HepG2 (cell line): Measurements from ENCODE around the gene SCYL1. TPM values are rescaled to one million over a fixed set of nuclear protein-coding genes. Genes with fewer than 3 reads are reported as not detected.
A peak's percentile ranks its signal among the peaks of the same experiment; 100 is the strongest.

Source experiments
- E2F1 ChIP-seq: sonication (generic); formaldehyde crosslinking; IDR thresholded peaks from 2 replicates; pipeline ENCODE4 v1.5.0; 2020; ENCODE audit warnings: missing genetic modification reagents
- HOXD1 ChIP-seq: sonication (generic); formaldehyde crosslinking; IDR thresholded peaks from 2 replicates; pipeline ENCODE4 v1.5.0; 2020; ENCODE audit warnings: missing genetic modification reagents
- IKZF1 ChIP-seq: fragments of 450-650 bp; IDR thresholded peaks from 2 replicates; pipeline ENCODE4 v1.7.1; 2016
- KLF13 ChIP-seq: sonication (generic); formaldehyde crosslinking; IDR thresholded peaks from 2 replicates; pipeline ENCODE4 v1.4.0; 2020; ENCODE audit warnings: mild to moderate bottlenecking, missing genetic modification reagents
- MLX ChIP-seq: IDR thresholded peaks from 2 replicates; pipeline ENCODE4 v1.6.1; 2016
- NCOA2 ChIP-seq: sonication (generic); formaldehyde crosslinking; IDR thresholded peaks from 2 replicates; pipeline ENCODE4 v1.8.0; 2022; ENCODE audit warnings: inconsistent platforms
- NCOR1 ChIP-seq: fragments of 200-600 bp; sonication (generic); IDR thresholded peaks from 2 replicates; pipeline ENCODE4 v1.7.0; 2017; ENCODE audit warnings: antibody characterized with exemption, low read length, borderline replicate concordance
- SPEN ChIP-seq: sonication (generic); formaldehyde crosslinking; IDR thresholded peaks from 2 replicates; pipeline ENCODE4 v1.5.1; 2020; ENCODE audit warnings: low read depth, mild to moderate bottlenecking, missing genetic modification reagents
- SRF ChIP-seq: IDR thresholded peaks from 2 replicates; pipeline ENCODE4 v1.6.1; 2011; ENCODE audit warnings: mild to moderate bottlenecking, low read depth, low read length, moderate library complexity
- ZFAT ChIP-seq: sonication (generic); formaldehyde crosslinking; conservative IDR thresholded peaks from 2 replicates; pipeline ENCODE4 v1.8.1; 2023; ENCODE audit warnings: missing genetic modification reagents, inconsistent platforms
- ZNF3 ChIP-seq: IDR thresholded peaks from 2 replicates; pipeline ENCODE4 v1.7.0; 2017; ENCODE audit warnings: inconsistent platforms
- ZNF354B ChIP-seq: sonication (generic); formaldehyde crosslinking; IDR thresholded peaks from 2 replicates; pipeline ENCODE4 v1.8.0; 2022; ENCODE audit warnings: mild to moderate bottlenecking, missing genetic modification reagents
- ZNF746 ChIP-seq: sonication (generic); formaldehyde crosslinking; IDR thresholded peaks from 2 replicates; pipeline ENCODE4 v1.8.0; 2022; ENCODE audit warnings: mild to moderate bottlenecking, missing genetic modification reagents
- polyA plus RNA-seq, 8 experiments: library from polyadenylated mRNA; depleted of rRNA in 3 of 8; stranded (reverse) in 7 of 8; unstranded in 1 of 8; fragments of >200 nt; fragmentation: Illumina TruSeq in 4 of 8; extraction: Trizol in 4 of 8; gene quantifications; 2 replicates each; pipeline versions ENCODE4 v1.2.1 to v1.2.3, GENCODE V29; 2011 to 2016; ENCODE audit warnings: low read depth in 4 of 8, missing spikeins in 1 of 8, mixed read lengths in 1 of 8; ENCODE audit not compliant: insufficient read depth in 1 of 8
- total RNA-seq, 5 experiments: library from RNA; depleted of rRNA; stranded (reverse); fragments of >200 nt; fragmentation: Illumina TruSeq; extraction: Trizol; gene quantifications; 2 replicates each; pipeline ENCODE4 v1.2.3, GENCODE V29; 2016; ENCODE audit warnings: low read depth in 1 of 5
- TF ChIP-seq, protein P1 (sequence below): sonication (generic); formaldehyde crosslinking; IDR thresholded peaks from 2 replicates; pipeline ENCODE4 v1.5.1; 2020; ENCODE audit warnings: mild to moderate bottlenecking, missing genetic modification reagents, moderate library complexity
- TF ChIP-seq, protein P2 (sequence below): sonication (generic); formaldehyde crosslinking; IDR thresholded peaks from 2 replicates; pipeline ENCODE4 v1.5.0; 2020; ENCODE audit warnings: missing genetic modification reagents, mild to moderate bottlenecking, borderline replicate concordance

Gene SCYL1
- total and polyA plus RNA-seq, 2 of the 13 experiments (the other 11 are each of a cell fraction or from before 2014, with no cell fraction given), result 65.9 to 103 TPM

GRCh38 chr11:65487467-65488272 is 37.2 kb upstream of the SCYL1 start (continued):
- TF ChIP-seq, protein P1, sequence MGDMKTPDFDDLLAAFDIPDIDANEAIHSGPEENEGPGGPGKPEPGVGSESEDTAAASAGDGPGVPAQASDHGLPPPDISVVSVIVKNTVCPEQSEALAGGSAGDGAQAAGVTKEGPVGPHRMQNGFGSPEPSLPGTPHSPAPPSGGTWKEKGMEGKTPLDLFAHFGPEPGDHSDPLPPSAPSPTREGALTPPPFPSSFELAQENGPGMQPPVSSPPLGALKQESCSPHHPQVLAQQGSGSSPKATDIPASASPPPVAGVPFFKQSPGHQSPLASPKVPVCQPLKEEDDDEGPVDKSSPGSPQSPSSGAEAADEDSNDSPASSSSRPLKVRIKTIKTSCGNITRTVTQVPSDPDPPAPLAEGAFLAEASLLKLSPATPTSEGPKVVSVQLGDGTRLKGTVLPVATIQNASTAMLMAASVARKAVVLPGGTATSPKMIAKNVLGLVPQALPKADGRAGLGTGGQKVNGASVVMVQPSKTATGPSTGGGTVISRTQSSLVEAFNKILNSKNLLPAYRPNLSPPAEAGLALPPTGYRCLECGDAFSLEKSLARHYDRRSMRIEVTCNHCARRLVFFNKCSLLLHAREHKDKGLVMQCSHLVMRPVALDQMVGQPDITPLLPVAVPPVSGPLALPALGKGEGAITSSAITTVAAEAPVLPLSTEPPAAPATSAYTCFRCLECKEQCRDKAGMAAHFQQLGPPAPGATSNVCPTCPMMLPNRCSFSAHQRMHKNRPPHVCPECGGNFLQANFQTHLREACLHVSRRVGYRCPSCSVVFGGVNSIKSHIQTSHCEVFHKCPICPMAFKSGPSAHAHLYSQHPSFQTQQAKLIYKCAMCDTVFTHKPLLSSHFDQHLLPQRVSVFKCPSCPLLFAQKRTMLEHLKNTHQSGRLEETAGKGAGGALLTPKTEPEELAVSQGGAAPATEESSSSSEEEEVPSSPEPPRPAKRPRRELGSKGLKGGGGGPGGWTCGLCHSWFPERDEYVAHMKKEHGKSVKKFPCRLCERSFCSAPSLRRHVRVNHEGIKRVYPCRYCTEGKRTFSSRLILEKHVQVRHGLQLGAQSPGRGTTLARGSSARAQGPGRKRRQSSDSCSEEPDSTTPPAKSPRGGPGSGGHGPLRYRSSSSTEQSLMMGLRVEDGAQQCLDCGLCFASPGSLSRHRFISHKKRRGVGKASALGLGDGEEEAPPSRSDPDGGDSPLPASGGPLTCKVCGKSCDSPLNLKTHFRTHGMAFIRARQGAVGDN (CRISPR knock-in tag), result peak; percentile 91
- TF ChIP-seq NCOA2 (CRISPR knock-in tag) (peak; percentile 74), HOXD1 (CRISPR knock-in tag) (no peak), NCOR1 (peak; percentile 45; the same call in 1 of the 2 replicates), KLF13 (CRISPR knock-in tag) (no peak), ZFAT (CRISPR knock-in tag) (no peak), IKZF1 (no peak), SPEN (CRISPR knock-in tag) (peak; percentile 57; the same call in 1 of the 2 replicates), ZNF3 (CRISPR knock-in tag) (no peak), SRF (0 out of 2 replicates have a peak, but pooled peaks have one; percentile 28), ZNF354B (no peak), E2F1 (CRISPR knock-in tag) (no peak), MLX (CRISPR knock-in tag) (peak; percentile 87), ZNF746 (CRISPR knock-in tag) (no peak; the same call in 1 of the 2 replicates)
- TF ChIP-seq, protein P2, sequence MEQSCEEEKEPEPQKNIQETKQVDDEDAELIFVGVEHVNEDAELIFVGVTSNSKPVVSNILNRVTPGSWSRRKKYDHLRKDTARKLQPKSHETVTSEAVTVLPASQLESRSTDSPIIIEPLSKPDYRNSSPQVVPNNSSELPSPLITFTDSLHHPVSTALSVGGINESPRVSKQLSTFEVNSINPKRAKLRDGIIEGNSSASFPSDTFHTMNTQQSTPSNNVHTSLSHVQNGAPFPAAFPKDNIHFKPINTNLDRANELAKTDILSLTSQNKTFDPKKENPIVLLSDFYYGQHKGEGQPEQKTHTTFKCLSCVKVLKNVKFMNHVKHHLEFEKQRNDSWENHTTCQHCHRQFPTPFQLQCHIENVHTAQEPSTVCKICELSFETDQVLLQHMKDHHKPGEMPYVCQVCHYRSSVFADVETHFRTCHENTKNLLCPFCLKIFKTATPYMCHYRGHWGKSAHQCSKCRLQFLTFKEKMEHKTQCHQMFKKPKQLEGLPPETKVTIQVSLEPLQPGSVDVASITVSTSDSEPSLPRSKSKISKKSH (CRISPR knock-in tag), result no peak
- TF ChIP-seq, all 625 proteins: peak for 171
